SU-DHL-6 (cell line): ENCODE data around the gene PDP2.

Source experiments
- CTCF ChIP-seq: fragments of 200-600 bp; sonication (generic); IDR thresholded peaks from one replicate; pipeline ENCODE4 v1.5.1; 2017; ENCODE audit warnings: antibody characterized with exemption, mild to moderate bottlenecking, low read length, moderate library complexity; ENCODE audit not compliant: insufficient read depth, poor library complexity, severe bottlenecking
- EZH2phosphoT487 ChIP-seq: fragments of 200-600 bp; sonication (generic), shearing (Covaris generic); conservative IDR thresholded peaks from 2 replicates; pipeline ENCODE4 v1.6.1; 2018; ENCODE audit warnings: mild to moderate bottlenecking, antibody characterized with exemption, low read length, moderate library complexity, mixed read lengths

- TF ChIP-seq CTCF = no peak
- no peak for TF ChIP-seq EZH2phosphoT487
These were observed 1.2 kb downstream of the PDP2 start for GRCh38 chr16:66881560-66881959.
